GM12865 (cell line): ENCODE data around the gene OLIG1.

Experiments used
- DNase-seq: peaks from one replicate; pipeline ENCODE4 v3.0.0; 2010; ENCODE audit warnings: low read depth
- H3K4me3 ChIP-seq: 2 replicates; pipeline ENCODE4 v1.5.1; 2011; ENCODE audit warnings: mild to moderate bottlenecking, low read depth, low read length, control low read depth
- CTCF ChIP-seq: IDR thresholded peaks from 2 replicates; pipeline ENCODE4 v1.5.1; 2011; ENCODE audit warnings: low read length, control low read depth, low read depth, inconsistent platforms; ENCODE audit not compliant: insufficient read depth; ENCODE audit errors: missing control alignments

Gene OLIG1

GRCh38 chr21:33069243-33069642, 698 bp upstream of the OLIG1 start:
- TF ChIP-seq CTCF = no peak
- no peak overlapping the region for H3K4me3 ChIP-seq
- no peak for DNase-seq

GRCh38 chr21:33069645-33069993, 322 bp upstream of the OLIG1 start:
- no peak for DNase-seq
- no peak for TF ChIP-seq CTCF
- H3K4me3 ChIP-seq = no peak overlapping the region

- no peak overlapping the region; the same call in 1 of the 2 replicates for H3K4me3 ChIP-seq
- TF ChIP-seq CTCF = no peak
- DNase-seq = no peak
Measured at GRCh38 chr21:33070744-33070997, 730 bp downstream of the OLIG1 start.

- peak overlapping the region; percentile 2; the same call in 1 of the 2 replicates for H3K4me3 ChIP-seq
Measured at GRCh38 chr21:33070998-33071769, 1.2 kb downstream of the OLIG1 start.

GRCh38 chr21:33071770-33072306, 1.9 kb downstream of the OLIG1 start:
- DNase-seq = no peak
- no peak for TF ChIP-seq CTCF
- H3K4me3 ChIP-seq = peak overlapping the region; percentile 2

More at GRCh38 chr21:33070998-33071769, 1.2 kb downstream of the OLIG1 start:
- no peak for TF ChIP-seq CTCF
- no peak for DNase-seq

GRCh38 chr21:33073636-33074035, 3.7 kb downstream of the OLIG1 start:
- H3K4me3 ChIP-seq = no peak overlapping the region
- no peak for TF ChIP-seq CTCF
- DNase-seq = no peak

- no peak for TF ChIP-seq CTCF
- no peak for DNase-seq
- H3K4me3 ChIP-seq = no peak overlapping the region
Measured at GRCh38 chr21:33075128-33075527, 5.2 kb downstream of the OLIG1 start.
